Thyroid gland (tissue), 4 donors: Measurements from ENCODE around the gene ORM2.

Source experiments
- POLR2A ChIP-seq, 2 donors: fragments of 450-650 bp; IDR thresholded peaks; one replicate each; pipeline ENCODE4 v1.6.1; 2017; ENCODE audit warnings: antibody characterized with exemption in 2 of 2, mild to moderate bottlenecking in 2 of 2, moderate library complexity in 1 of 2
- TF ChIP-seq, protein P1 (sequence below), 6 experiments: fragments of 200-600 bp in 3 of 6; fragments of 450-650 bp in 3 of 6; sonication (generic) in 3 of 6; IDR thresholded peaks; one replicate each; pipeline ENCODE4 v1.5.1; 2016 to 2019; ENCODE audit warnings: antibody characterized with exemption in 6 of 6, mild to moderate bottlenecking in 2 of 6, inconsistent platforms in 1 of 6, moderate library complexity in 1 of 6

DNA sequence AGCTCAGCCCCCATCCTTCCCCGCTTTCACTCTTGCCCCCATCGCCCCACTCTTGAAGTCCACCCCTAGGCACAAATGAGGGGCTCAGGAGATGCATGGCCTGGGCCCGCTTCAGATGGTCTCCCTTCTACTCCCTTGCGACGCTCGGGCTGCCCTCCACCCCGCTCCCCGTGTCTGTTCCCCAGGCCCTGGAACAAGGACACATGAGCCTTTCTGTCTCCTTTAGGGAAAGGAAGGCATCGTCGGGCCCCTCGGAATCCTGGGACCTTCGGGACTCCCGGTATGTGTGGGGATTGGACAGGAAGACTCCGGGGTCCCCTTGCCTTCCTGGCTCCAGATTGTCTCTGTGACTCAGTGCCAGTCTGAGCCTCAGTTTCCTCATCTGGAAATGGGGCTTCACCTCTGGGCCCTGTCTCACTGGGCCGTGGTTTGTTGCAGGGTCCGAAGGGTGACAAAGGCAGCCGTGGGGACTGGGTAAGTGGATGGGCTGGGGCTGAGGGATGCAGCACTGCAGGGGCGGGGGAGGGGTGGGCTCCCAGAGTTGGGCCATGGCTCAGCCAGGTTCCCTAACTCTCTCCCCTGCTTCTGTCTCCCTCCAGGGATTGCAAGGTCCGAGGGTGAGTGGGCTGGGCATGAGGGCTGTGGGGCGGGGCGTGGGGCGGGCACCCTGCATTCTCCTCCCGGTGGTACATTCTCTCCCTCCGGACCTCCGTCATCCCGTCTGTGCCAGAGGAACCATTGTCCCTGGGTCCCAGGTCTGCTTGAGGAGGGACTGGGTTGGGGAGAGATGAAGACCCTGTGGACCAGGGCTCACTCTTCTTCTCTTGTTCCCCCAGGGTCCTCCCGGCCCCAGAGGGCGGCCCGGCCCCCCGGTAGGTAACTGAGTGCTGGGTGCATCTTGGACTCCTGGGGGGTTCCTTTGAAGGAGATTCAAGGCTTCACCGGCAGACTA lies 28.5 kb upstream of the ORM2 start:
- TF ChIP-seq, protein P1, sequence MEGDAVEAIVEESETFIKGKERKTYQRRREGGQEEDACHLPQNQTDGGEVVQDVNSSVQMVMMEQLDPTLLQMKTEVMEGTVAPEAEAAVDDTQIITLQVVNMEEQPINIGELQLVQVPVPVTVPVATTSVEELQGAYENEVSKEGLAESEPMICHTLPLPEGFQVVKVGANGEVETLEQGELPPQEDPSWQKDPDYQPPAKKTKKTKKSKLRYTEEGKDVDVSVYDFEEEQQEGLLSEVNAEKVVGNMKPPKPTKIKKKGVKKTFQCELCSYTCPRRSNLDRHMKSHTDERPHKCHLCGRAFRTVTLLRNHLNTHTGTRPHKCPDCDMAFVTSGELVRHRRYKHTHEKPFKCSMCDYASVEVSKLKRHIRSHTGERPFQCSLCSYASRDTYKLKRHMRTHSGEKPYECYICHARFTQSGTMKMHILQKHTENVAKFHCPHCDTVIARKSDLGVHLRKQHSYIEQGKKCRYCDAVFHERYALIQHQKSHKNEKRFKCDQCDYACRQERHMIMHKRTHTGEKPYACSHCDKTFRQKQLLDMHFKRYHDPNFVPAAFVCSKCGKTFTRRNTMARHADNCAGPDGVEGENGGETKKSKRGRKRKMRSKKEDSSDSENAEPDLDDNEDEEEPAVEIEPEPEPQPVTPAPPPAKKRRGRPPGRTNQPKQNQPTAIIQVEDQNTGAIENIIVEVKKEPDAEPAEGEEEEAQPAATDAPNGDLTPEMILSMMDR (IDR thresholded peaks at IDR 0.05): no peak
- no peak for TF ChIP-seq POLR2A (IDR thresholded peaks at IDR 0.05)
